Activated naive CD4-positive, alpha-beta T cell treated with anti-CD3 and anti-CD28 coated beads, Interleukin-2, amount 10 ng/mL, durations not matched to agents 7 days and 5 days (primary cell): ENCODE data around the gene PCDH15.

Experiments used
- CTCF ChIA-PET: fragments of 350-600 bp; sonication (Branson Sonifier 250); formaldehyde crosslinking; loops from one replicate; lab custom pipeline; 2021; ENCODE audit warnings: antibody characterized with exemption; lab: Charles Lee
- DNase-seq: peaks from one replicate; pipeline ENCODE4 v3.0.0-alpha.2; 2020
- H3K27ac Mint-ChIP-seq: one replicate; pipeline ENCODE4 v1.8.0; 2021; ENCODE audit warnings: mild to moderate bottlenecking, moderate library complexity, mixed read lengths
- H3K27me3 Mint-ChIP-seq: one replicate; pipeline ENCODE4 v1.8.0; 2021; ENCODE audit warnings: mild to moderate bottlenecking, mixed read lengths
- H3K36me3 Mint-ChIP-seq: one replicate; pipeline ENCODE4 v1.8.0; 2021; ENCODE audit warnings: mixed read lengths
- H3K4me1 Mint-ChIP-seq: one replicate; pipeline ENCODE4 v1.8.0; 2021; ENCODE audit warnings: mixed read lengths
- H3K4me3 Mint-ChIP-seq: one replicate; pipeline ENCODE4 v1.8.0; 2021; ENCODE audit warnings: mild to moderate bottlenecking, moderate library complexity, mixed read lengths
- H3K9me3 Mint-ChIP-seq: one replicate; pipeline ENCODE4 v1.8.0; 2021; ENCODE audit warnings: mixed read lengths

PCDH15 gene

DNA sequence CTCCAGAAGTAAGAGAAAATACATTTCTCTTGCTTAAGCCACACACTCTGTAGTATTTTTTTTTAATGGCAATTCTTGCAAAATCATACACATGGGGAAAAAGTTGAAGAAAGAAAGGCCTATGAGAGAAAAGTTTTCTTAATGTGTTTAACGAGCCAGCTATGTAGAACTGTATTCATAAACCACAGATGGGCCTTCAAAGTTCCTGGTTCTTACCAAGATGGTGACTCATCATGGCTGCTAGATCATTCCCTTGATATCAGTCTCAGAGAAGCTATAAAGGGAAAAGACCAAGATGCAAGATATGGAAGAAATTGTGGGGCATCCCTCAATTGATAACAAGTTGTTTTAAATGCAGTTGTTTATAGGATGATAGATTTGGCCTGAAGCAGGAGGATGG is 1035.7 kb downstream of the PCDH15 start:
- Mint-ChIP-seq H3K9me3 (peaks cover 10% of the 10 kb centered on the region), H3K36me3 (no peaks in the 10 kb centered on the region), H3K4me1 (no peaks in the 10 kb centered on the region), H3K27me3 (no peaks in the 10 kb centered on the region), H3K27ac (no peak overlapping the region), H3K4me3 (no peak overlapping the region)
- CTCF ChIA-PET, result no interaction called here
- no peak for DNase-seq

- no peaks in the 10 kb centered on the region for H3K27me3 Mint-ChIP-seq
- no peak for DNase-seq
- H3K4me1 Mint-ChIP-seq, result no peaks in the 10 kb centered on the region
- peaks cover under 1% of the 10 kb centered on the region for H3K9me3 Mint-ChIP-seq
- no peak overlapping the region for H3K27ac Mint-ChIP-seq
- H3K36me3 Mint-ChIP-seq, result no peaks in the 10 kb centered on the region
- H3K4me3 Mint-ChIP-seq, result no peak overlapping the region
- CTCF ChIA-PET, result no interaction called here
Observed at GRCh38 chr10:53754596-53755250, 1046.3 kb downstream of the PCDH15 start.
